ENCODE results near the gene NEU1.
"Not testable (repeated sequence)": the region's sequence is repeated elsewhere in the genome, so short reads cannot be mapped to it uniquely, and the experiment has no call there.

The NEU1 gene

DNA sequence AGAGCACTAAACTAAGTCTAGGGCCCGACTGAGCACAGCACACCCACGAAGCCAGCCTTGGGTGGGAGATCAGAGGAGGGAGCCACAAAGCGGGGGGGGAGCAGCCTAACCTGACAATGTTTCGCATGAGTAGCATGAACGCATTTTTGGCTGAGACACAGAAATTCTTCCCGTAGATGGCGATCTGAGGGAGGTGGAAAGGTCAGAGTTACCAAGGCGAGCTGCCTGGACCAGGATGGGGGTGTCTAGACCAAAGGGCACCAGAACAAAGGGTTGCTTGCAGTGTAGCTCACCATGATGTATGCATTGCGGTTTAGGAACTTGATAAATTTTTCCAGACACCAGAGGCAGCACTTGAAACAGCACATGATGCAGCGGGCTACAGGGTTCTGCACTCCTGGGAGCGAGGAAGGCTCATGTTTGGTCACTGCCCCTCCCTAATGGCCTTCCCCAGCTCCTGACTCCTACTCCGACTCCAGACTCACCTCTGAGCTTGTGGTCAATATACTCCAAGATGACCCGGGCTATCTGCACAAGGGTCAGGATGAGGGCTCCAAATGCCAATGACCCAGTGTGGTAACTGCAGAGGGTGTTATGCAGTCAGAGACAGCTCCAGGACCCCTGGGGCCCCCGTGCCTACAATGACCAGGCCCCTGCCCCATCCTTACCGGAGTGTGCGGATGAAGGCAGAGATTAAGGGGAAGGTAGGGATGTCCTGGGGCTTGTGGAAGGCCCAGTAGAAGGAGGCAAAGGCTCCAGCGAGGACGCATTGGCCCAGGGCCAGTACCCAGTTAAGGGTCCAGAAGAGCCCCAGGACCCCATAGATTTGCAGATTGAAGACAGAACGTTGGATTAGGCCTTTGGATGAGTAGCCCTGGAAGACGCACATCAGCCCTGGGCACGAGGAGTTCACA lies 2.8 kb upstream of the NEU1 start:
- Histone ChIP-seq H3K27ac (no peak overlapping the region), H3K36me3 (peaks cover 6% of the 10 kb centered on the region; the same call in 1 of the 2 replicates), H3K9me3 (ENCODE audit: severe bottlenecking) (no peaks in the 10 kb centered on the region), H3K27me3 (ENCODE audit: insufficient read depth, low read depth, severe bottlenecking) (no peaks in the 10 kb centered on the region), H3K4me3 (ENCODE audit: low read depth, low read length) (no peak overlapping the region)
- TF ChIP-seq, protein P1, sequence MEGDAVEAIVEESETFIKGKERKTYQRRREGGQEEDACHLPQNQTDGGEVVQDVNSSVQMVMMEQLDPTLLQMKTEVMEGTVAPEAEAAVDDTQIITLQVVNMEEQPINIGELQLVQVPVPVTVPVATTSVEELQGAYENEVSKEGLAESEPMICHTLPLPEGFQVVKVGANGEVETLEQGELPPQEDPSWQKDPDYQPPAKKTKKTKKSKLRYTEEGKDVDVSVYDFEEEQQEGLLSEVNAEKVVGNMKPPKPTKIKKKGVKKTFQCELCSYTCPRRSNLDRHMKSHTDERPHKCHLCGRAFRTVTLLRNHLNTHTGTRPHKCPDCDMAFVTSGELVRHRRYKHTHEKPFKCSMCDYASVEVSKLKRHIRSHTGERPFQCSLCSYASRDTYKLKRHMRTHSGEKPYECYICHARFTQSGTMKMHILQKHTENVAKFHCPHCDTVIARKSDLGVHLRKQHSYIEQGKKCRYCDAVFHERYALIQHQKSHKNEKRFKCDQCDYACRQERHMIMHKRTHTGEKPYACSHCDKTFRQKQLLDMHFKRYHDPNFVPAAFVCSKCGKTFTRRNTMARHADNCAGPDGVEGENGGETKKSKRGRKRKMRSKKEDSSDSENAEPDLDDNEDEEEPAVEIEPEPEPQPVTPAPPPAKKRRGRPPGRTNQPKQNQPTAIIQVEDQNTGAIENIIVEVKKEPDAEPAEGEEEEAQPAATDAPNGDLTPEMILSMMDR (IDR thresholded peaks at IDR 0.05; ENCODE audit: low read depth, low read length) = no peak
- DNase-seq = no peak

DNA sequence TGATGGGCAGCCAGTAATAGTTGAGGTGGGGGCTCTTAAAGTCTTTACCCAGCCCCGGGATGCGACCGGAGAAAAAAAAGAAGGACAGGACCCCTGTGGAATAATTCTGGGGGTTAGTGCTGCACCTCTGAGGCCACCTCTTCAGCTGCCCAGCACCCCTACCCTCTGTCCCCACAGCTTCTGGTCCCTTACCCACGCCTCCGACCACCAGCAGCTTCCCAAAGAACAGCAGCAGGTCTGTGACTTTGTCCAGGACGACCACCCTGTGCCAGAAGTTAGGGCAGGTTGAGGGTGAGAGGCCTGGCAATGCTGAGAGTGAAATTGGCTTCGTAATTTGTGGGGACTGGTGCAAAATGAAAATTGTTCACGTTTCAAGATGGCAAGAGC lies 2.2 kb upstream of the NEU1 start:
- Histone ChIP-seq H3K9me3 (ENCODE audit: severe bottlenecking) (no peaks in the 10 kb centered on the region), H3K36me3 (peaks cover 9% of the 10 kb centered on the region), H3K4me3 (ENCODE audit: low read depth, low read length) (no peak overlapping the region), H3K27ac (no peak overlapping the region), H3K27me3 (ENCODE audit: insufficient read depth, low read depth, severe bottlenecking) (no peaks in the 10 kb centered on the region)
- DNase-seq = no peak
- TF ChIP-seq, protein P1 (IDR thresholded peaks at IDR 0.05; ENCODE audit: low read depth, low read length) = no peak

DNA sequence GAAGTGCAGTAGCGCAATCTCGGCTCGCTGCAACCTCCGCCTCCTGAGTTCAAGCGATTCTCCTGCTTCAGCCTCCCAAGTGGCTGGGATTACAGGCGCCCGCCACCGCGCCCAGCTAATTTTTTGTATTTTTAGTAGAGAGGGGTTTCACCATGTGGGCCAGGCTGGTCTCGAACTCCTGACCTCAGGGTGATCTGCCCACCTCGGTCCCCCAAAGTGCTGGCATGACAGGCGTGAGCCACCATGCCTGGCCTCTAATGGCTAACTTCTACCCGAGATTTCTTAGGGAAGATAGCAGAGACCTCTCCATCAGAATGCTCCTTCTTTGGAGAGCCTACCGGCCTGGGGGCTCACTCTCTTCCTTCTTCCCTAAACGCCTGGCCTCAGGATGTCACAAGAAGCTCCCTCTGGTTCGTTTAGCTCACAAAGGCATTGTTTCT lies 1.5 kb upstream of the NEU1 start:
- peaks cover 16% of the 10 kb centered on the region for H3K36me3 ChIP-seq
- H3K9me3 ChIP-seq (ENCODE audit: severe bottlenecking); H3K27me3 ChIP-seq (ENCODE audit: insufficient read depth, low read depth, severe bottlenecking); DNase-seq: not testable (repeated sequence)
- H3K27ac ChIP-seq = peak overlapping the region; percentile 95
- H3K4me3 ChIP-seq (ENCODE audit: low read depth, low read length) = peak overlapping the region; percentile 89

DNA sequence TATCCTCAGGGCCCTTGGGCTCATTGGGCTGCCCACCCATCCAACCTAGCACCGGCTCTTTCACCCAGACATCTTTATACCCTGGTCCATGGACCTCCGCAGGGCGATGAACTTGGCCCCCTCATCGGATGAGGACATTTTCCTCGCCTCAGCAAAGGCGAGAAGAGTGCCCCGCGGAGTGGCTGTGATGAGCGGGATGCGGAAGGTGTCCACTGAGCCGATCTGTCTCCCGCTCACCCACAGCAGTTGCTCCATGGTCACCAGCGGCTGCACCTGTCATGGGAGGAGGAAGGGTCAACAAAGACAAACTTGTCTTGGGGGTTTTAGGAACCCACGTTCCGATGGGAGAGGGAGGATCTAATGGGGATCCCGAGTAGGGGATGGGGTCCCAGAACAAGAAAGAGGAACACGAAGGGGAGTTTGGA lies 690 bp downstream of the NEU1 start:
- peaks cover 33% of the 10 kb centered on the region for H3K36me3 ChIP-seq
- H3K9me3 ChIP-seq (ENCODE audit: severe bottlenecking) = no peaks in the 10 kb centered on the region
- TF ChIP-seq, protein P1 (IDR thresholded peaks at IDR 0.05; ENCODE audit: low read depth, low read length) = no peak
- no peaks in the 10 kb centered on the region for H3K27me3 ChIP-seq (ENCODE audit: insufficient read depth, low read depth, severe bottlenecking)
- DNase-seq = no peak
- H3K27ac ChIP-seq = no peak overlapping the region
- peak overlapping the region; percentile 89 for H3K4me3 ChIP-seq (ENCODE audit: low read depth, low read length)

DNA sequence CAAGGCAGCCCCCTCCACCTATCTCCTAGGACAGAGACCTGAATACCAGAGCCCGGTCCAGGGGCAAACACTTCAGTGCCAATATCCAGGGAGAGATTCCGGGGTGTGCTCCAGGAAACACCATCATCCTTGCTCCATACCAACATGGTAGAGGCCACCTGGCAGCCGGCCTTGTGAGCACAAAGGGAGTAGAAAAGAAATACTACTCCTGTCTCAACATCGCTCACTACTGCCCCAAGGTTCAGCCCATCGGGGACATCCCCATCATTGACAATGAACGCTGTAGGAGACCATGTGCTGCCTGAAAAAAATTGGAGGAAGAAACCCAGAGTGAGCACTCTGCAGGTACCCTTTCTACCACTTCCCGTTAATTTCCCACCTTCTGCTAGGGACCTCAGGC lies 1.5 kb downstream of the NEU1 start:
- peaks cover 34% of the 10 kb centered on the region for H3K36me3 ChIP-seq
- H3K4me3 ChIP-seq (ENCODE audit: low read depth, low read length) = no peak overlapping the region
- TF ChIP-seq, protein P1 (IDR thresholded peaks at IDR 0.05; ENCODE audit: low read depth, low read length) = no peak
- H3K9me3 ChIP-seq (ENCODE audit: severe bottlenecking) = no peaks in the 10 kb centered on the region
- H3K27ac ChIP-seq = no peak overlapping the region
- DNase-seq = no peak
- no peaks in the 10 kb centered on the region for H3K27me3 ChIP-seq (ENCODE audit: insufficient read depth, low read depth, severe bottlenecking)

DNA sequence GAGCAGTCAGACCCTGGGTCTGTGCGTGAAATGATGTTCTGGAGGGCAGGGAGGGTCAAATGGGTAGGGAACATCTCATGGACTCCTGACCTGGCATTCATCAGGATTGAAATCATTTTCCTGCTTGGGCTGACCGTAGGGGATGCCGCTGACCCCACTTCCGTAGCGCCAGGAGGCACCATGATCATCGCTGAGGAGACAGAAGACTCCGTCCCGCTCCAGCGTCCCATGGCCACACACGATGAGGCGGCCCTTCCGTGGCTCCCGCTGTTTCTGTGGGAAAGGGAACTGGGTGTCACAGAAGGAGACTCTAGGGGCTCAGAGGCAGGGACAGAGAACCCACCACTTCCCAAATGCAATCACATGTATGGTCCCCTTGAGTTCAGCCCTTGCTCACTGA lies 2.3 kb downstream of the NEU1 start:
- Histone ChIP-seq H3K4me3 (ENCODE audit: low read depth, low read length) (no peak overlapping the region), H3K9me3 (ENCODE audit: severe bottlenecking) (no peaks in the 10 kb centered on the region), H3K27me3 (ENCODE audit: insufficient read depth, low read depth, severe bottlenecking) (no peaks in the 10 kb centered on the region), H3K27ac (no peak overlapping the region), H3K36me3 (peaks cover 39% of the 10 kb centered on the region)
- TF ChIP-seq, protein P1 (IDR thresholded peaks at IDR 0.05; ENCODE audit: low read depth, low read length) = no peak
- DNase-seq = no peak
